Esophagus muscularis mucosa (tissue), 4 donors: ENCODE results near the gene DRG2. TPM values are rescaled to one million over a fixed set of nuclear protein-coding genes. Genes with fewer than 3 reads are reported as not detected.

Experiments
- DNase-seq: peaks from one replicate; pipeline ENCODE4 v3.0.0-alpha.2; 2017; ENCODE audit errors: extremely low spot score
- H3K27ac ChIP-seq, 4 donors: fragments of 200-600 bp; sonication (generic); replicated peaks in 1 of 4; 1 replicate in 3 of 4; 2 replicates in 1 of 4; pipeline ENCODE4 v1.5.1; 2016 to 2019; ENCODE audit warnings: mild to moderate bottlenecking in 1 of 4
- H3K27me3 ChIP-seq, 4 donors: fragments of 200-600 bp; sonication (generic); one replicate each; pipeline versions ENCODE4 v1.5.1 to v1.6.0; 2016 to 2019
- H3K36me3 ChIP-seq, 4 donors: fragments of 200-600 bp; sonication (generic); one replicate each; pipeline ENCODE4 v1.5.1; 2016 to 2019
- H3K4me1 ChIP-seq, 4 donors: fragments of 200-600 bp; sonication (generic); one replicate each; pipeline ENCODE4 v1.5.1; 2016 to 2019
- H3K4me3 ChIP-seq, 4 donors: fragments of 200-600 bp; sonication (generic); 1 replicate in 2 of 4; 2 replicates in 2 of 4; pipeline ENCODE4 v1.5.1; 2016 to 2019; ENCODE audit warnings: mild to moderate bottlenecking in 4 of 4, moderate library complexity in 1 of 4
- H3K9me3 ChIP-seq, 4 donors: fragments of 200-600 bp; sonication (generic); 1 replicate in 3 of 4; 2 replicates in 1 of 4; pipeline ENCODE4 v1.5.1; 2016 to 2019
- EP300 ChIP-seq: sonication (generic); formaldehyde crosslinking; IDR thresholded peaks from one replicate; pipeline ENCODE4 v1.6.1; 2017; ENCODE audit warnings: antibody characterized with exemption
- POLR2A ChIP-seq: fragments of 450-650 bp; IDR thresholded peaks from one replicate; pipeline ENCODE4 v1.6.1; 2017; ENCODE audit warnings: antibody characterized with exemption, moderate library complexity, mild to moderate bottlenecking, low read depth
- POLR2AphosphoS5 ChIP-seq, 2 donors: sonication (generic); formaldehyde crosslinking; IDR thresholded peaks; one replicate each; pipeline ENCODE4 v1.6.1; 2017; ENCODE audit warnings: antibody characterized with exemption in 2 of 2
- WGBS: methylation state at CpG from one replicate; pipeline ENCODE4 v1.1.5; 2018; 5-methylcytosine and 5-hydroxymethylcytosine counted together
- intact Hi-C: fragments of 100-400 bp; cut with DNase I; formaldehyde crosslinking; loops from one replicate; pipeline ENCODE4 v1.15.1; 2023
- total RNA-seq, 4 donors: library from RNA; depleted of rRNA; stranded (reverse); fragments of >200 nt; gene quantifications; one replicate each; pipeline versions ENCODE4 v1.1.0 to v1.2.1, GENCODE V29; 2016
- TF ChIP-seq, protein P1 (sequence below), 3 experiments: fragments of 200-600 bp in 2 of 3; fragments of 450-650 bp in 1 of 3; sonication (generic) in 2 of 3; IDR thresholded peaks; one replicate each; pipeline ENCODE4 v1.5.1; 2017 to 2019; ENCODE audit warnings: antibody characterized with exemption in 3 of 3, mild to moderate bottlenecking in 2 of 3, moderate library complexity in 1 of 3

The DRG2 gene
- total RNA-seq, 4 donors from 2014 or later, result 27.4 to 33.8 (median 33.0) TPM

GRCh38 chr17:18089613-18090012, 1.9 kb downstream of the DRG2 start:
- no peaks in the 10 kb centered on the region for H3K9me3 ChIP-seq
- H3K4me1 ChIP-seq, result peaks cover 7 to 27% (median 22%) of the 10 kb centered on the region in 4 donors
- intact Hi-C loops, result no loop called here
- peaks cover 4 to 35% (median 13%) of the 10 kb centered on the region in 4 donors for H3K36me3 ChIP-seq
- no peaks in the 10 kb centered on the region for H3K27me3 ChIP-seq
- WGBS, result 97% methylated on average over 2 of the region's 2 CpGs
- H3K27ac ChIP-seq, result no peak overlapping the region
- TF ChIP-seq, protein P1, sequence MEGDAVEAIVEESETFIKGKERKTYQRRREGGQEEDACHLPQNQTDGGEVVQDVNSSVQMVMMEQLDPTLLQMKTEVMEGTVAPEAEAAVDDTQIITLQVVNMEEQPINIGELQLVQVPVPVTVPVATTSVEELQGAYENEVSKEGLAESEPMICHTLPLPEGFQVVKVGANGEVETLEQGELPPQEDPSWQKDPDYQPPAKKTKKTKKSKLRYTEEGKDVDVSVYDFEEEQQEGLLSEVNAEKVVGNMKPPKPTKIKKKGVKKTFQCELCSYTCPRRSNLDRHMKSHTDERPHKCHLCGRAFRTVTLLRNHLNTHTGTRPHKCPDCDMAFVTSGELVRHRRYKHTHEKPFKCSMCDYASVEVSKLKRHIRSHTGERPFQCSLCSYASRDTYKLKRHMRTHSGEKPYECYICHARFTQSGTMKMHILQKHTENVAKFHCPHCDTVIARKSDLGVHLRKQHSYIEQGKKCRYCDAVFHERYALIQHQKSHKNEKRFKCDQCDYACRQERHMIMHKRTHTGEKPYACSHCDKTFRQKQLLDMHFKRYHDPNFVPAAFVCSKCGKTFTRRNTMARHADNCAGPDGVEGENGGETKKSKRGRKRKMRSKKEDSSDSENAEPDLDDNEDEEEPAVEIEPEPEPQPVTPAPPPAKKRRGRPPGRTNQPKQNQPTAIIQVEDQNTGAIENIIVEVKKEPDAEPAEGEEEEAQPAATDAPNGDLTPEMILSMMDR (IDR thresholded peaks at IDR 0.05), result no peak
- TF ChIP-seq EP300 (no peak), POLR2AphosphoS5 (IDR thresholded peaks at IDR 0.05) (no peak), POLR2A (no peak)
- no peak for DNase-seq
- H3K4me3 ChIP-seq, result no peak overlapping the region

- no peak for TF ChIP-seq EP300
- TF ChIP-seq, protein P1 (IDR thresholded peaks at IDR 0.05), result peak in 1 of 3 experiments; percentile 14
- no peak for DNase-seq
- H3K4me3 ChIP-seq, result no peak overlapping the region
- H3K4me1 ChIP-seq, result peaks cover under 1 to 11% (median 7%) of the 10 kb centered on the region in 4 donors
- H3K36me3 ChIP-seq, result peaks cover 20 to 76% (median 52%) of the 10 kb centered on the region in 4 donors
- no peak overlapping the region for H3K27ac ChIP-seq
- intact Hi-C loops, result no loop called here
- H3K27me3 ChIP-seq, result no peaks in the 10 kb centered on the region
- no peaks in the 10 kb centered on the region for H3K9me3 ChIP-seq
- WGBS, result 79% methylated on average over 15 of the region's 15 CpGs
Measured at GRCh38 chr17:18093616-18094408, 6.1 kb downstream of the DRG2 start.

- H3K36me3 ChIP-seq, result peaks cover 23 to 82% (median 58%) of the 10 kb centered on the region in 4 donors
- intact Hi-C loops, result no loop called here
- H3K4me1 ChIP-seq, result peaks cover 0 to 6% (median 2%) of the 10 kb centered on the region in 4 donors
- DNase-seq, result no peak
- no peak for TF ChIP-seq EP300
- H3K9me3 ChIP-seq, result no peaks in the 10 kb centered on the region
- no peak overlapping the region for H3K4me3 ChIP-seq
- no peak overlapping the region for H3K27ac ChIP-seq
- 97% methylated on average over 10 of the region's 10 CpGs for WGBS
- no peaks in the 10 kb centered on the region for H3K27me3 ChIP-seq
Measured at GRCh38 chr17:18094409-18094807, 6.7 kb downstream of the DRG2 start.

DNA sequence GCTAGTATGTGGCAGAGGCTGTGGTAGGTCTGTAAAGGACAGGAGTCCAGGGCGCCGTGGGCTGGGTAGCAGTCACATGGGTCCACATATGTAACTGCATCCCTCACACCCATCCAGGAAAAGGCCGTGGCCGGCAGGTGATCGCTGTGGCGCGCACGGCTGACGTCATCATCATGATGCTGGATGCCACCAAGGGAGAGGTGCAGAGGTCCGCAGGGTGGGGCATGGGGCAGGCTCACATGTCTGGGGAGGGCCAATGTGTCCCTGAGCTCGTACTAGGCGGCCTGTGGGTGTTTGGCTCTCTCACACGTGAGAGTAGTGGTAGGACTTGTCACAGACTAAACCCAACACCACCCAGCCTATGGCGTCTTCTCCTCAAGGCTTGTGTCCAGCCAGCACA, 11.8 kb downstream of the DRG2 start:
- no peak overlapping the region for H3K27ac ChIP-seq
- intact Hi-C loops, result no loop called here
- H3K27me3 ChIP-seq, result no peaks in the 10 kb centered on the region
- H3K4me1 ChIP-seq, result no peaks in the 10 kb centered on the region
- peaks cover 23 to 95% (median 87%) of the 10 kb centered on the region in 4 donors for H3K36me3 ChIP-seq
- 95% methylated on average over 14 of the region's 14 CpGs for WGBS
- no peak overlapping the region for H3K4me3 ChIP-seq
- H3K9me3 ChIP-seq, result no peaks in the 10 kb centered on the region
- no peak for DNase-seq
- TF ChIP-seq, protein P1 (IDR thresholded peaks at IDR 0.05), result no peak
- no peak for TF ChIP-seq EP300
- TF ChIP-seq POLR2AphosphoS5 (IDR thresholded peaks at IDR 0.05), result no peak
- TF ChIP-seq POLR2A, result no peak

DNA sequence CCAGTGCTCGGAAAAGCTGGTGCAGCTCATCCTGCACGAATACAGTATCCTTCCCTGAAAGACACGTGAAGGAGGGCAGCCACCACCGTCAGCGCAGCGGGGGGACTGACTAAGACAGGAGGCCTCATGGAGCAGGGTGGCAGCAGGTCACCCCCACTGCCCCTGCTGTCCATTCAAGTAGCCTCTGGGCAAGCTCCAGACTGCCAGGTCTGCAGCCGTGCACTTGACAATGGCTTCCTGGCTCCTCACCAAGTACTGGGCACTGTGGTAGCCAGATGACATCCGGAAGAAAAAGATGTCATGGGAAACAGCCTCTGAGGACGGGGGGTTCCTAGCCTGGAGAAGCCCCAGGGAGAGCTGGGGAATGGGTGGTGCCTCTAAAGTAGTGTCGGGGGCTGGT, 12.9 kb downstream of the DRG2 start:
- Histone ChIP-seq H3K27me3 (no peaks in the 10 kb centered on the region), H3K36me3 (peaks cover 23 to 96% (median 89%) of the 10 kb centered on the region in 4 donors), H3K9me3 (no peaks in the 10 kb centered on the region), H3K4me3 (no peak overlapping the region), H3K27ac (no peak overlapping the region), H3K4me1 (no peaks in the 10 kb centered on the region)
- intact Hi-C loops, result no loop called here
- no CpG with 5 or more reads among the region's 10 CpGs for WGBS
- TF ChIP-seq POLR2A, result no peak
- TF ChIP-seq, protein P1 (IDR thresholded peaks at IDR 0.05), result no peak
- no peak for TF ChIP-seq POLR2AphosphoS5 (IDR thresholded peaks at IDR 0.05)
- no peak for TF ChIP-seq EP300
- no peak for DNase-seq
